Adipocyte (in vitro differentiated cells): ENCODE measurements around the gene HEPHL1.

Experiments used
- DNase-seq: peaks from one replicate; pipeline ENCODE4 v3.0.0-alpha.2; 2015; ENCODE audit warnings: low read depth
- H3K27me3 ChIP-seq: replicated peaks from 2 replicates; pipeline ENCODE4 v1.7.0; 2013; ENCODE audit warnings: mild to moderate bottlenecking, low read length, moderate library complexity; ENCODE audit not compliant: control insufficient read depth, insufficient read depth
- H3K36me3 ChIP-seq: 2 replicates; pipeline ENCODE4 v1.7.0; 2013; ENCODE audit warnings: low read length, mild to moderate bottlenecking, moderate library complexity; ENCODE audit not compliant: control insufficient read depth, insufficient read depth, severe bottlenecking
- H3K4me1 ChIP-seq: 2 replicates; pipeline ENCODE4 v1.7.0; 2013; ENCODE audit warnings: mild to moderate bottlenecking, low read length, moderate library complexity; ENCODE audit not compliant: control insufficient read depth, insufficient read depth
- H3K4me3 ChIP-seq: 2 replicates; pipeline ENCODE4 v1.7.0; 2013; ENCODE audit warnings: mild to moderate bottlenecking, low read length, moderate library complexity
- H3K9ac ChIP-seq: 2 replicates; pipeline ENCODE4 v1.7.0; 2013; ENCODE audit warnings: mild to moderate bottlenecking, low read length, moderate library complexity
- H3K9me3 ChIP-seq: 2 replicates; pipeline ENCODE4 v1.7.0; 2013; ENCODE audit warnings: mild to moderate bottlenecking, low read length, moderate library complexity; ENCODE audit not compliant: control insufficient read depth

HEPHL1 gene

DNA sequence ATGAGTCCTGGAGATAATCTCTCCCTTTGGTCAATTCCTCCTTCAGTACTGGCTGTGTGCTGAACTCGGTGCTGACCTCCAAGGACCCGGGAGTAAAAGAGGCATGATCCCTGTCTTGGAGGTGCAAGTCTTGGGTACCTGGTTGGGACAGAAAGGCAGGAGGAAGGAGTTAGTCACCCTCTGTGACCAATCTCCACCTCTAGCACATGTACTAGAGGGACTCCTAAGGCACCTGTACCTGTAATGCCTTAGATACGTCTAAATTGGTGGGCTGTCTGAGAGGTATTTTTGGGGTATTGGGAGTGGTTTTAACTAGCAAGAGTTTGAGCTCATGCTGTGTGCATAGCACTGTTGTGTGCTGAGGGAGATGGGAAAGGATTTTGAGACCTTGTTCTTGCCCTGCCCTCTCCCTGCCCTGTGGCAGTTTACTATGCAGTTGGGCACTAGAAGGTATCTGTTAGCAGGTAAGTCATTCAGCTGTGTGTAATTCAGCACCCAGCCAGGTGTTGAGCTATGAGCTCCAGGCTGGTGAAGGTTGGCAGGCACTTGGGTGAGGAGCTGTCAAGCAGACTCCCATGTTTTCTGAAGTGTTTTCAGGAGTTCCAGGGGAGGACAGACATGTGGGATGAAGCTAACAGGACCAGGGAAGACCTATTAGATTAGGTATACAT lies 110.0 kb downstream of the HEPHL1 start:
- Histone ChIP-seq H3K4me3 (peak overlapping the region; percentile 93), H3K9ac (peak overlapping the region; percentile 75), H3K36me3 (no peaks in the 10 kb centered on the region), H3K27me3 (no peaks in the 10 kb centered on the region), H3K4me1 (peaks cover 72% of the 10 kb centered on the region), H3K9me3 (no peaks in the 10 kb centered on the region)
- DNase-seq = no peak

DNA sequence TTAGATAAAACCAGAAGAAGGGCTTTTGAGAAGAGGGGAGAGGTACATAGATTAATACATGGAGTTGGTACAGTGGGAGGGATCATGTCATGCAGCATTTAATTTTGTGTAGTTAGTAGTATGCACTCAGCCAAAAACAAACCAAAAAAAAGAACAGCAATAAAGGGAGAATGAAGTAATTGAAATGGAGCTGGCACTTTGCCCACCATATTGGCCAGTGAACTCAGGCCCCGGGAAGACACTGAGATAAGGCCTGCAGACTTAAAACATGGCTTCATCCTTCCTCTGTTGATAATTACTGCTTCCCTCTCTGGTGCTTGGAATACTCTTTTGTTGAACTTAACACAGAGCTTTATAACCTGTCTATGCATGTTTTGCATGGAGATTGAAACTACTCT lies 110.6 kb downstream of the HEPHL1 start:
- peak overlapping the region; percentile 75 for H3K9ac ChIP-seq
- H3K9me3 ChIP-seq = no peaks in the 10 kb centered on the region
- peak overlapping the region; percentile 93 for H3K4me3 ChIP-seq
- no peaks in the 10 kb centered on the region for H3K27me3 ChIP-seq
- no peak for DNase-seq
- no peaks in the 10 kb centered on the region for H3K36me3 ChIP-seq
- peaks cover 75% of the 10 kb centered on the region for H3K4me1 ChIP-seq

DNA sequence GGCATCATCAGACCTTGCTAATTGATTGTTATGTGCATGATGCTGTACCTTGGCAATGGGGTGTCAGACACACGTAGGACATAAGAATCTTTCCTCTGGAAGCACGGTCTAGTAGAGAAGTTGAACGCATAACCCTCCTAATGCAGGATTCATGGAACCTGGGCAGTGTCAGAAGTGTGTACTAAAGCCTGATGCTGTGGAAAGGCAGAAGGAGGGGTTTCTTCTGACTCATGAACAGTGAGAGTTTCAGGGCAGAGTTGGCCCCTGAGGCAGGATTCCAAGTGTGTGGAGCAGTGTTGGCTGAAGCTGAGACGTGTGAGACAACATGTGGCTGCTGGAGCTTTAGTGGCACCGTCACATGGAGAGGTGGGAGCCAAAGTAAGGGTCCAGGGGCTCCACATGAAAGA lies 111.0 kb downstream of the HEPHL1 start:
- Histone ChIP-seq H3K36me3 (no peaks in the 10 kb centered on the region), H3K4me3 (peak overlapping the region; percentile 93), H3K4me1 (peaks cover 77% of the 10 kb centered on the region), H3K9me3 (no peaks in the 10 kb centered on the region), H3K9ac (peak overlapping the region; percentile 75), H3K27me3 (no peaks in the 10 kb centered on the region)
- peak; percentile 86 for DNase-seq

DNA sequence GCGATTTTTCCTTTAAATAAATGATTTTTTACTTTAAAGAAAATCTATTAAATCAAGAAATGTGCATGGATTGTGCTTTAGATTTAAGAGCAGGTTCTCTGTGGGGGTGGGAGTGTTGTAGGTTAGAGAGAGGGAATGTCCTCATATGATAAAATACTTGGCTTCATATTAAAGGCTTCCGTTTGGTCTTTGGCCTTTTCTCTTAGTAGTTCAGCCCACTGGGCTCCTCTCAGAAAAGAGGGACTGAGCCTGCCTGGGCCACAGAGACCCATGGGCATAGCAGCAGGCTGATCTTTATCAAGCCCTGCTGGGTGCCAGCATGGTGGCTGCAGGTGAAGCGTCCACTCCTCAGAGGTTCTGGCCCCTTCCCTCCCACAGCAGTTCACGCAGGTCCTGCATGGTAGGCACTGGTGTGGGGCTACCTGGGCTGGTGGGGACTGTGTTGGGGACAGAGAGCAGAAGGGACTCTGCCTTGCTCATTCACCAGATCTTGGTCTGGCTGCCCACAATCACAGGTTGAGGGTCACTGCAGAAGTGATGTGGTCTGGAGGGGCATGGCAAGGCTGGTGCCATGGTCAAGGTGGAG lies 111.8 kb downstream of the HEPHL1 start:
- H3K4me1 ChIP-seq = peaks cover 75% of the 10 kb centered on the region
- no peaks in the 10 kb centered on the region for H3K9me3 ChIP-seq
- no peak overlapping the region for H3K9ac ChIP-seq
- no peaks in the 10 kb centered on the region for H3K36me3 ChIP-seq
- no peak for DNase-seq
- H3K27me3 ChIP-seq = no peaks in the 10 kb centered on the region
- H3K4me3 ChIP-seq = no peak overlapping the region

DNA sequence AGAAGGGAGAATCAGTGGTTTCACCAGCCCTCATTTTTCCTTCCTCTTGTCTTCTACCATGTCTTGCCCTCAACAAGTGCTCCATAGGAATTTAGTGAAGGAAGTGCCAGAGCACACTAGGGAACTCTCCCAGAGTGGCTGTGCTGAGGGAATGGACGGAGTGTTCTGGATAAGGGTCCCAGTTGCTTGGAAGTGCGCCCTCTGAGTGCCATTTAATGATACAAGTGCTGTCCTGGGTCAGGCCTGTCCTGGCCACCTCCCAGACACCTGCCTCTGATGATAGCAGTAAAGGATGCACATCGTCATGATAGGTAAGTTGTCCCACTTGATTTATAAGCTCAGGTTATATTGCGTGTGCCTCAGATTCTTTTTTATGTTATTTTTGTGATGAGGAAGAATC lies 112.6 kb downstream of the HEPHL1 start:
- no peaks in the 10 kb centered on the region for H3K27me3 ChIP-seq
- H3K9me3 ChIP-seq = no peaks in the 10 kb centered on the region
- DNase-seq = no peak
- peaks cover 74% of the 10 kb centered on the region for H3K4me1 ChIP-seq
- no peak overlapping the region for H3K4me3 ChIP-seq
- no peak overlapping the region for H3K9ac ChIP-seq
- H3K36me3 ChIP-seq = no peaks in the 10 kb centered on the region

DNA sequence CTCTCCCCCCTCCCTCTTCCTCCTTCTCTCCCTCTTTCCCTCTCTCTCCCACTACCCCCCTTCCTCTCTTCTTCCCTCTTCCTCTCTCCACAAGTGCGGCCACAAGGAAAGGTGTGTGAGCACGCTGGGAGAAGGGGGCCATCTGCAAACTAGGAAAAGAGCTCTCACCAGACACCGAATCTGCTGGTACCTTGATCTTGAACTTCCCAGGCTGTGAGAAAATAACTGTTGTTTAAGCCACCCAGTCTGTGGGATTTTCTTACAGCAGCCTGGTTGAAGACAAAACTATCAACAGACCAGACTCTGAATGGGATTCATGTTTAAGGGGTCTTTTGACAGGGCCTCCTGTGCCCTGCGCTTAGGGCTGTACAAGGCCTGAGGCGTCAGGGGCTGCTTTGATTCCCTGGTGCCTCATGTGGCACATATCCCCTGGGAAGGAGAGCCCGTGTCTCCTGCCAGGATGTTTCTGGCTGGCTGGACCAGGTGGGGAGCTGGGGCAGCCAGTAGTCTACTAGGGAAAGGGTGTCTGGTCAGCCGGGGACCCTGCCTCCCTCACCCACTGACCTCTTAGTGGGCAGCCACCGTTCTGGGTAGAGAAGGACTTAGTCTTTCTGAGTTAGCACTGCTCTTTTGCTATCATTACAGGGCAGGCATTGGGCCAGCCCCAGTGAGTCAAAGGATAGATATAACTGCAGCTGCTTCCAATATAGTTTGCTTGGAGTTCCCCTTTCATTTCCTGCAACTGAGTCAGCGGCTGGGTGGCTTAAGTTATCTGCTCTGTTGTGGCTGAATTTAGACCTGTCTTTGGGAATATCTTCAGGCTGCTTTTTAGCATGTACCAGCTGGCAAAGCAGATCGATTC lies 113.7 kb downstream of the HEPHL1 start:
- peak overlapping the region; percentile 81 for H3K9ac ChIP-seq
- DNase-seq = peak; percentile 96
- H3K36me3 ChIP-seq = no peaks in the 10 kb centered on the region
- H3K4me3 ChIP-seq = peak overlapping the region; percentile 69
- H3K27me3 ChIP-seq = no peaks in the 10 kb centered on the region
- peaks cover 69% of the 10 kb centered on the region for H3K4me1 ChIP-seq
- H3K9me3 ChIP-seq = no peaks in the 10 kb centered on the region

DNA sequence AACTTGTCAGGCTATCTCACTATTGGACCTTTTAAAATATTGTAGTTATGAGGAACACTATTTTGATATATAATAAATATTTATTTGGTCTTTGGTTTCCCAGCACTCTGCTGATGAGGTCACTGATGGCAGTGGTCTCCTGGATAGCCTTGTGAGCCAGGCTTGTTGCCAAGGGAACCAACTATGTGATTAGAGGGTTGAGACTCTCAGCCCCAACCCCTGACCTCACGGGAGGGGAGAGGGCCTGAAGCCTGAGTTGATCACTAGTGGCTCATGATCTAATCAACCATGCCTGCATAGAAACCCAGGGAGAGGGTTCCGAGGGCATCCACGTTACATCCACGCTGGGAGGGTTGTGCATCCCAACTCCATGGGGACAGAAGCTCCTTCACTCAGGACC lies 118.3 kb downstream of the HEPHL1 start:
- peaks cover 52% of the 10 kb centered on the region for H3K4me1 ChIP-seq
- H3K9me3 ChIP-seq = no peaks in the 10 kb centered on the region
- DNase-seq = no peak
- H3K27me3 ChIP-seq = no peaks in the 10 kb centered on the region
- H3K9ac ChIP-seq = no peak overlapping the region
- H3K36me3 ChIP-seq = no peaks in the 10 kb centered on the region
- no peak overlapping the region for H3K4me3 ChIP-seq

DNA sequence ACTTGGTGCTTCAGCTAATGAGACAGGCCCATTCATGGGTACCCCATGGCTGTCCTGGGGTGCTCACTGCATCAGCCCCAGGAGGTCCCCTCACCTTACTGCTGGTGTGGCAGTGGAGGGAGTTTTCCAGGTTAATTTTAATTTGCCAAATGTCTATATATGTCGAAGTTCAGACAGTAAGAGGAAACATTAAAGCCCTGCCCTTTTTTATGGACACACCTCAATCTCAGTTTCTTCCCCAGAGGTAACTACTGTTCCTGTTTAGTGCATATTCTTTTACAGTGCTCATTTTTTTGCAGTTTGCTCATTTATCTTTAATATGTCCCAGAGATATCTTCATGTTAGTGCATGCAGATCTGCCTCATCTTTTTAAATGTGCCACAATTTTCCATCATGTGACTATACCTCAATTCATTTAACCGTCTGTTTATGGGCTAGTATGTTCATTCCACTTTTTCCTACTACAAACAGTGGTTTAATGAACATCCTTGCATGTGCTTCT lies 119.1 kb downstream of the HEPHL1 start:
- Histone ChIP-seq H3K36me3 (no peaks in the 10 kb centered on the region), H3K4me1 (peaks cover 51% of the 10 kb centered on the region), H3K9ac (no peak overlapping the region), H3K27me3 (no peaks in the 10 kb centered on the region), H3K9me3 (no peaks in the 10 kb centered on the region), H3K4me3 (no peak overlapping the region)
- no peak for DNase-seq

DNA sequence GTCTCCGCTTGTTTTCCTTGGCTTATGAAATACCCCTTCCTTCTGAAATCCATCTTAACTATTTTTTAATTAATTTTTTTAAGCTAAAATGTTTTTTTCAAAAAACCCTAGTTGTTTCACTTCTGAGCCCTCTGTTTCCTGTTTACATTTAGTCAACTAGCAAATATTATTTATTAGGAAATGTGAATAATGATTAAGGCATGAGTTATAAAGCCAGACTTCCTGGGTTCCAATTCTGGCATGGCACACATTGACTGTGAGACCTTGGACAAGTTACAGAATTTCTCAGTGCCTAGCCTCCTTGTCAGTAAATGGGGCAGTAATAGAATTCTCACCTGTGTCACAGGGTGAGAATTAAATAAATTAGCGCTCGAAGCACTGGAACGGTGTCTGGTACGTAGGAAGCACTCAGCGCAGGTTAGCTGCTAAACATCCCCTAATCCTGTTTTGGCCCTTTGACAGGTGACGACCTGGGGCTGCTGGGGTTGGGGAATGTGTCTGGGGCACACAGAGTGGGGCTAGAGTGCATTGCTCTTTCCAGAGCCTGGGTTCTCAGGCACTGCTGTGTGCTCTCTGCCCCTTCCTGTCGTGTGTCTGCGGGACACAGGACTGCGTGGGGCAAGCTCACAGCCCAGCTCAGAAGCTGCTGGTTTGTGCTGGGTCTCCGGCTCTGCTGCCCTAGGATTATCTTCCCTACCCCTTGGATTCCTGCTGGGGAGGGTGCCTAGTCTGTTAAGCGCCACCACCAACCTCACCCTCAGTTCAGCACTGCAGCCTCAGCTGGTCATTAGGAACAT lies 120.6 kb downstream of the HEPHL1 start:
- Histone ChIP-seq H3K36me3 (no peaks in the 10 kb centered on the region), H3K4me1 (peaks cover 54% of the 10 kb centered on the region), H3K9me3 (no peaks in the 10 kb centered on the region), H3K4me3 (no peak overlapping the region), H3K9ac (no peak overlapping the region), H3K27me3 (no peaks in the 10 kb centered on the region)
- DNase-seq = no peak

DNA sequence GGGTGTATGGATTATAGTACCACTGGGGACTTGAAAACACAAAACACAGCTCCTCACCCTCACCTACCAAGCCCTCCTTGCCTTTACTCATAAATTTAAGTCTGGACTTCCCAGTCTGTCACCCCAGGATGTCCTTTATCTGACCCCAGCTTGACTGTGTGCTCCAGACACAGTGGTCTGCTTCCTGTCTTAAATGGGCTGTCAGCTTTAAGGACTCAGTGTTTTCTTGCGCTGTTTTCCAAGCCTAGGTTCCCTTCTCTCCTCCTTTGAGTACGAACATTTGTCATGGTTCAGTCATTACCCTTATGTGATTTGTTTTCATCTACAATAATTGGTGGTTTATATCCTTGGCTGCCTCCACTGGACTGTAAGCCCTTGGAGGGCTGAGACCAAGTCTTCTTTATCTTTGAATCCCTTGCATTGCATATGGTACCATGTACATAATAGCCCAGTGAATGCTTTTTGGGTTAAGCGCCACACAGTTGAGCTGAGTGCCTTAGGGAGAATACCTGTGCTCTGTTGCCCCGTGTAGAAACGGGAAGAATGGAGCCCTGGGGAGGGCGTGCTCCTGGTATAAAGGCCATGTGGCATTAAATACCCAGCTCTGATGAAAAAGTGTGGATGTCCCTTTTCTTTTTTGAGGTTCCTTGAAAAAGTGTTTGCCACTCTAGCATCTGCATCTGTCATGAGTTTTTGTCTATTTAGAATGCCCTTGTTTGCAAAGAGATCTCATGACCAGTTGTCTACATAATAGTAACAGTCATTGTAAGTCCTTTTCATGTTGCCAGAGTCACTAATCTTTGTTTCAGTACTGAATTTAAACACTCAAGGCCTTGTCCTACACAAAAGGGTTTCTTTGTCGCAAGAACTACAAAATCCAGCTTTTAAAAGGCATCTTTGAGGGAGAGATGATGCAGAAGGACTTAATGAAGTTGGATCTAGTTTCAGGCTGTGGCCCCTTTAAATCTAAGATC lies 121.4 kb downstream of the HEPHL1 start:
- Histone ChIP-seq H3K9me3 (no peaks in the 10 kb centered on the region), H3K4me3 (no peak overlapping the region), H3K36me3 (no peaks in the 10 kb centered on the region), H3K4me1 (peaks cover 58% of the 10 kb centered on the region), H3K9ac (no peak overlapping the region), H3K27me3 (no peaks in the 10 kb centered on the region)
- DNase-seq = no peak
